Medulla oblongata (tissue), 1 donor: ENCODE data around the gene ZFHX3.

ENCODE experiments used
- DNase-seq: peaks from one replicate; pipeline ENCODE4 v3.0.0-alpha.2; 2015; ENCODE audit errors: extremely low spot score

ZFHX3 gene

GRCh38 chr16:72800524-72801161 lies 247.3 kb downstream of the ZFHX3 start:
- DNase-seq: no peak

- DNase-seq: no peak
Observed at GRCh38 chr16:72798264-72798663, 249.7 kb downstream of the ZFHX3 start.

DNA sequence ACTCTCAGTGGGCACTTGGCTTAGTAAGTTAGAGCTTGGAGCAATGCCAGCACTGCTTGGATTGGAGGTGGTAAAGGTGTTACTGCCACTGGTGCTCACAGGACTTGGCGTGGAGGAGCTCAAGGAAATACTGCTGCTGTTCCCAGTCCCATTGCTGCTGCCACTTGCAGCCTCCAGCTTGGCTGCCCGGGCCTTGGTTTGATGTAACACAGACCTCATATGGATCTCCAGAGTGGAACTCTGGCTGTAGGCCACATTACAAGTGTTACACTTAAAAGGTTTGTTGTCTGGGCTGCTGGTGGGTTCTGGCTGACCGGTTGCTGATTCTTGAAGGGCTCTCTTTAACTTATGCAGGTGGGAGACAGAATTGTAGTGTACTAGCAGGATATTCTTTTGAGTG lies 250.3 kb downstream of the ZFHX3 start:
- DNase-seq: no peak

DNA sequence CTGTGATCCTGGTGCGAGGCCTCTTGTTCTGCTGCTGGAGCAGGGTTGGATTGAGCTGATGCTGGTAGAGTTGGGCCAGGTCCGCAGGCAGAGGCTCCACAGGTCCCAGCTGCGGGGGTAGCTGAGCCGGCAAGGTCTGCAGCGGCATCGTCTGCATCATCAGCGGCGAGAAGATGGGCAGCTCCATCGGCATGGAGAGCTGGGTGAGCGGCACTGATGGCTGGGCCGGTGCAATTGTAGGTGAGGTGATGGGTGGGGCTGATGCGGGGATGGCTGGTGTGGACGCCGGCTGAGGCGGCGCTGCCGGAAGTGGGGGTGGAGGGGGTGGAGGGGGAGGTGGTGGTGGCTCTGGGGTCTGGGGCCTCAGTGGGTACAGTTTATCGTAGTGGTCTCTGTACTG lies 251.7 kb downstream of the ZFHX3 start:
- DNase-seq: no peak

GRCh38 chr16:72794986-72795385 lies 252.9 kb downstream of the ZFHX3 start:
- no peak for DNase-seq

DNA sequence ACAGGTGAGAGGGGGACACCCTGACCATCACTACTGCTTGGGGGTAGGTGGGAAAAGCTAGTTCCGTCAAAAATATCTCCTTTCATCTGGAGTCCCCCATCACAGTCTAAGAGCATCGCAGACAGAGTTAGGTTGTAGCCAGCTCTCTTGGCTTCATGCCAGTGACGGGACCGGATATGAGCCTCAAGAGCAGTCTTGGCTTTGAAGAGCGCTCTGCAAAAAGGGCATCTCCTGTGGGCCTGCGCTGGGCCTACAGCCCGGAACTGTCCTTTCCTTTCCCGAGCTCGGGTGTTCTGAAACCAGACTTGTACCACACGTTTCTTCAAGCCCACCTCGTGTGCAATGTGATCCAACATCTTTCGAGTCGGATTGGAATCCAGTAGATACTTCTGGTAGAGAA lies 253.6 kb downstream of the ZFHX3 start:
- DNase-seq: no peak

GRCh38 chr16:72793716-72794115 lies 254.2 kb downstream of the ZFHX3 start:
- DNase-seq: no peak

DNA sequence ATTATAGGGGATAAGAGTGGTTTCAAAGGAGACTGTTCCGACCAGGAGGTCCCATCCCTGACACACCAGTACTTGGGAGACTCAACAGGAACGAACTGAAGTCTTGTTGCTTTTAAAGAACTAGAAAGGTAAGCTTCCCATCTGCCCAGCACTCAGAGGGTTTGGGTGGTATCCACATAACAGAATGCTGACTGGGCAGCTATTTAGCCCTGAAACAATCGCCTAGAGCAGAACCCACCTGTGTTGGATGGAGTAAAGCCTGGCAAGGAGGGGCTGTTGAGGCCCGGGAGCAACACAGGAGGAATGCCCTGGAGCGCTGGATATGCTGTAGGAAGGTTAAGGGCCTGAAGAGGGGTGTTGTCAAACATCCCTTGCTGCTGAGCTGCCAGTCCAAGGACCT lies 254.9 kb downstream of the ZFHX3 start:
- no peak for DNase-seq

GRCh38 chr16:72791786-72792185 lies 256.1 kb downstream of the ZFHX3 start:
- no peak for DNase-seq

DNA sequence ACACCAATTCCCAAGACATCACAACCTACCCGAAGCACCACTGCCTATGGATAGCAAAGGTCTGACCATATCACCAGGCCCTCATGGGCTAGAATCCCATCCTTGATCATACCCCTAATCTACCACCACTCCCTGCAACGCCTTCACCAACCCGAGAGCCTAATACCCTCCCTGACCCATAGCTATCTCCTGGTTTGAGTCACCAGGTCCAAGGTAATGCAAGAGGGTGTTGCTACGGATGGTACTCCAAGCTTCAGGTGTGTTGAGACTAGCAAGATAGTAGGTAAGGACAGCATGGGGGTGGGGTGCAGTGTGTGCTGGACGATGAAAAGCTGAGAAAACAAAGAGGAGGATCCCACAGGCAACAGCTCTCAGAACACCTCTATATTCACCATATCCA lies 258.0 kb downstream of the ZFHX3 start:
- no peak for DNase-seq

DNA sequence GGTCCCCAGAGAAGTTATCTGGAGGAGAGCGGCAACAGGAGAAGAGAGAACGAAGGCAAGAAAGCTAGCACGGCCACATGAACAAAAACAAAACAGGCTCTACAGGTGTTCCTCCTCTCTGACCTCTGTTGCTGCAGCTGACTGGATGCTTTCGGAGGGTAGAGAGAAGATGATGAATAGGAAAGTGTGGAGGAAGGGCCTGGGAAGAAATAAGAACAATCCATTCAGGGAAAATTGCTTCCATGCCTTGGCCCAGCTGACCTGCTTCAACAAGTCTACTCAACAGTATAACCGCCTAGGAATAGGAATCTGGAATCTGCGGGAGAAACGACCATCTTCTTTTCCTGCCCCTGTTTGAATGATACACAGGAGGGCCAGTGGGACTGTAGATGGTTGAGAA lies 258.5 kb downstream of the ZFHX3 start:
- DNase-seq: no peak

DNA sequence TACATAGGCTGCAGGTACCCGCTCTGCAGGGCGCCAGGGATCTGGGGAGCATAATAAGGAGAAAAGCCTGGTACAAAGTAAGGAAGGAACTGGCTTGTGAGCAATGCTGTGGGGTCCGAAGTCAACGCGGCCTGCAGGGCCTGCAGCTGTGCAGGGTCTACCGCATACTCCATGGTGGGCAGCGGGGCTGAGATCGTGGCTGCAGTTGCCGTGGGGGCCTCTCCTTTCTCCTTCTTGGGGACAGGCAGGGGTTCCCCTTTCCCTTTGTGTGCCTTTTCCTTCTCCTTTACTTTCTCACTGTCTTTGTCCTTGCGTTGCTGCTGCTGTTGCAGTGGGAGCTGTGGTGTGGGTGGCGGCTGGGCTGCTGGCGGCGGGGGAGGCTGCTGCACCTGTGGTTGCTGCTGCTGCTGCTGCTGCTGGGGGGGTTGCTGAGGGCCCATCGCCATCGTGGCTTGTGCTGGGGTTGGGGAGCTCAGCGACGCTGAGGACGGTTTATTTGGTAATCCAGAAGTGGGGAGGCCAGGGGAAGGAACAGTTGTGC lies 259.6 kb downstream of the ZFHX3 start:
- DNase-seq: no peak

GRCh38 chr16:72787514-72788268 lies 260.2 kb downstream of the ZFHX3 start:
- DNase-seq: peak; percentile 73

DNA sequence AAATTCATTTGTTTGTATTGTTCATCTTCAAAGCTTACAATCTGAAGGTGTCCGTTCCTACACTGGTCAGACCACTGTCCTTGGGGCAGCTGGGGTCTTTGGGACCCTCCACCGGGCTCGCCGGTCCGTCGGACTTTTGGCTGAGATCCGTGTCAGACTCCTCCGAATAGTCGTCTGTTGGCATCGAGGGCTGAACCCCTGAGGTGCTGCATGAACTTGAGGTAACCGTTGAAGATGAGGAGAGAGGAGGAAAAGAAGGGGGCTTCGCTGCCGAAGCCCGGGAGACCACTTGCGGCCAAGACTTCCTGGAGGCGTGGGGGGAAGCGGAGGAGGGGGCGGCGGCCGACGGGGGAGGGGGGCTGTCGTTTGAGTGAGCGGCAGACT lies 260.8 kb downstream of the ZFHX3 start:
- no peak for DNase-seq

DNA sequence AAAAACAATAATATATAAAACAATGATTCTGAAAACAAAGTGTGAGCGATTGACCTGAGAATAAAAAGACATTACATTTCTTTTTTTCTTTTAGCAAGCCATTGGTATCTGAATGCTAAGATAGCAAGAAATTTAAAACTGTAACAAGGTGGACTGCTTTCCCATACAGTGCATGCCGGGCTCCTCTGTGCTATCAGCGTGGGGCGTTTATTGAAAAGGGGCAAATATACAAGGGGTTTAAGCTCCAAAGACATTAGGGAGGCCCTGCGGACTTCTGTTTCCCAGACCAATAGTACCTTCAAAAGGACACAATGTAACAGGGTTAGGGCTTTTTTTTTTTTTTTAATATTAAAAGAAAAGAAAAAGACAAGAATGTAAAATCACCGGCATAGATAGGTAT lies 261.3 kb downstream of the ZFHX3 start:
- DNase-seq: no peak

DNA sequence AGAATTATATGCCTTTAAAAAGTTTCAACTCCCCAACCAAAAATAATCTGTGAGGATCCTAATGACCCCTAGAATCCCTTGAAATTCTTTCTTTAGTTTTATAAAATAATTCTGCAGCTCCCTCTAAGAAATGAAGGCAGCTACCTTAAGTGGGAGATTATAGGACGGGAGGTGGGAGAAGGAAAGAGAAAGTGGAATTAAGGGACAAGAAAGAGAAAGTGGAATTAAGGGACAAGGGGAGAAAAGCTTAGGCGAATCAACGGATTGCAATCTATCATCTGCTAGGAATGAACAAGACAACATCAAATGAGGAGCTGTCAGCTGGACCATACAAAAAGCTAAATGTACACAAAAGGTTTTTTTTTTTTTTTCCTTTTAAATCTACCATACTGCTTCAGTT lies 262.0 kb downstream of the ZFHX3 start:
- DNase-seq: no peak

GRCh38 chr16:72785171-72785570 lies 262.8 kb downstream of the ZFHX3 start:
- DNase-seq: peak; percentile 17

- no peak for DNase-seq
Observed at GRCh38 chr16:72783716-72784318, 264.1 kb downstream of the ZFHX3 start.

- DNase-seq: no peak
Observed at GRCh38 chr16:72769876-72770275, 278.1 kb downstream of the ZFHX3 start.

DNA sequence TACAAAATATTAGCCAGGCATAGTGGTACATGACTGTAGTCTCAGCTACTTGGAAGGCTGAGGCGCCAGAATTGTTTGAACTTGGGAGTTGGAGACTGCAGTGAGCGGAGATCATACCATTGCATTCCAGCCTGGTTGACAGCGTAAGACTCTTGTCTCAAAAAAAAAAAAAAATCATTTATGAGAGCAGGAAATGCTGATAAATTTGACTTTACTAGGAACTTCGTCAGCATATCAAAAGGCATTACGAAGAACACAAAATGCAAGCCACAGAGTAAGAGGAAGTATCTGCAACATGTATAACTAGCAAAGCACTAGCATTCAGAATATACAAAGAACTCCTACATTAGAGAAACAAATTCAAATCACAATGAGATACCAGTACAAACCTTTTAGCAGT lies 279.3 kb downstream of the ZFHX3 start:
- no peak for DNase-seq

DNA sequence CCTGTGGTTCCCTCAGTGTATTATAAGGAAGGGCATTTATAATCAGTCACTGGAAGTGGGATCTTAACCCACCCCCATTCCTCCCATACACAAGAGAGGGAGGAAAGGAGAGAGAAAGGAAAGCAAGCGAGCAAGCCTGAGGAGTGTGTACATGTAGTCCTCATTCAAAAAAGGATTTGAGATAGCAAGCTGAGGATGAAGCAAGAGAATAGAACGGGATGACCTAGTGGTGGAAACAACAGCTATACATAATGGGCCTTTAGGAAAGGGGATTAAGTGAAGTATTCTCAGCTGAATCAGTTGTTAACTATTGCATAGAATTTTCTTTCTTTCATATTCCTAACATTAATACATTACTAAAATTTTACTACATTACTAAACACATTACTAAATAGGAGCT lies 281.4 kb downstream of the ZFHX3 start:
- no peak for DNase-seq

GRCh38 chr16:72764015-72764654 lies 283.8 kb downstream of the ZFHX3 start:
- no peak for DNase-seq

- DNase-seq: no peak
Observed at GRCh38 chr16:72760581-72760980, 287.3 kb downstream of the ZFHX3 start.
